SK-N-SH (cell line): ENCODE results near the gene PHPT1.

ENCODE experiments used
- CTCF ChIP-seq: fragments of 200-600 bp; sonication (generic); IDR thresholded peaks from 2 replicates; pipeline ENCODE4 v1.6.1; 2017; ENCODE audit warnings: antibody characterized with exemption, mild to moderate bottlenecking, moderate library complexity
- GABPA ChIP-seq: IDR thresholded peaks from 2 replicates; pipeline ENCODE4 v1.4.0; 2012; ENCODE audit warnings: low read depth, mild to moderate bottlenecking
- PBX3 ChIP-seq: IDR thresholded peaks from 2 replicates; pipeline ENCODE4; 2012
- REST ChIP-seq: IDR thresholded peaks from 2 replicates; pipeline ENCODE4 v1.6.1; 2012; ENCODE audit warnings: mild to moderate bottlenecking, low read depth, low read length, moderate library complexity
- TAF1 ChIP-seq: IDR thresholded peaks from 2 replicates; pipeline ENCODE4 v1.6.1; 2012; ENCODE audit warnings: low read depth, mild to moderate bottlenecking, low read length, moderate library complexity, borderline replicate concordance
- USF2 ChIP-seq: fragments of 150-350 bp; IDR thresholded peaks from 2 replicates; pipeline ENCODE4 v1.6.1; 2017; ENCODE audit warnings: antibody characterized with exemption, low read length, low read depth, borderline replicate concordance

GRCh38 chr9:136854113-136854841, 5.1 kb downstream of the PHPT1 start:
- TF ChIP-seq TAF1 (no peak), CTCF (no peak), USF2 (no peak), PBX3 (no peak), REST (no peak), GABPA (no peak)
